KMS-11 (cell line): ENCODE results near the gene TTPAL.

Experiments
- H2AFZ ChIP-seq: fragments of 200-600 bp; sonication (generic); 2 replicates; pipeline ENCODE4 v1.6.1; 2016; ENCODE audit warnings: antibody characterized with exemption, mixed run types, low read depth
- H3K27ac ChIP-seq: fragments of 200-600 bp; sonication (generic); 2 replicates; pipeline ENCODE4 v1.6.1; 2016; ENCODE audit warnings: mild to moderate bottlenecking, mixed run types
- H3K27me3 ChIP-seq: fragments of 200-600 bp; sonication (generic); 2 replicates; pipeline ENCODE4 v1.6.1; 2017; ENCODE audit warnings: mild to moderate bottlenecking, low read depth, mixed run types, moderate library complexity; ENCODE audit not compliant: insufficient read depth
- H3K36me3 ChIP-seq: fragments of 200-600 bp; sonication (generic); 2 replicates; pipeline ENCODE4 v1.6.1; 2017; ENCODE audit warnings: mild to moderate bottlenecking, mixed run types; ENCODE audit not compliant: insufficient read depth
- H3K4me1 ChIP-seq: fragments of 200-600 bp; sonication (generic); 2 replicates; pipeline ENCODE4 v1.6.1; 2016; ENCODE audit warnings: mild to moderate bottlenecking, low read depth, mixed run types; ENCODE audit not compliant: poor library complexity, severe bottlenecking
- H3K4me2 ChIP-seq: fragments of 200-600 bp; sonication (generic); 2 replicates; pipeline ENCODE4 v1.7.0; 2016; ENCODE audit warnings: mild to moderate bottlenecking, mixed run types
- H3K4me3 ChIP-seq: fragments of 200-600 bp; sonication (generic); IDR thresholded peaks from 2 replicates; pipeline ENCODE4 v1.6.1; 2017; ENCODE audit warnings: low read depth, low read length, mixed read lengths; ENCODE audit not compliant: insufficient read depth
- H3K79me2 ChIP-seq: fragments of 200-600 bp; sonication (generic); 2 replicates; pipeline ENCODE4 v1.6.1; 2016; ENCODE audit warnings: low read depth, mixed run types; ENCODE audit not compliant: insufficient read depth
- H3K9ac ChIP-seq: fragments of 200-600 bp; sonication (generic); 2 replicates; pipeline ENCODE4 v1.6.1; 2016; ENCODE audit warnings: mild to moderate bottlenecking, mixed run types
- H4K20me1 ChIP-seq: fragments of 200-600 bp; sonication (generic); 2 replicates; pipeline ENCODE4 v1.6.1; 2016; ENCODE audit warnings: mild to moderate bottlenecking, mixed run types; ENCODE audit not compliant: insufficient read depth
- CTCF ChIP-seq: fragments of 200-600 bp; sonication (generic); conservative IDR thresholded peaks from 2 replicates; pipeline ENCODE4 v1.6.1; 2017; ENCODE audit warnings: low read depth, mild to moderate bottlenecking, antibody characterized with exemption, low read length, moderate library complexity, mixed read lengths

TTPAL gene

GRCh38 chr20:44497761-44498160 is 22.1 kb downstream of the TTPAL start:
- peaks cover 3% of the 10 kb centered on the region; the same call in 1 of the 2 replicates for H3K36me3 ChIP-seq
- H3K79me2 ChIP-seq: no peaks in the 10 kb centered on the region
- no peaks in the 10 kb centered on the region for H3K27me3 ChIP-seq
- no peaks in the 10 kb centered on the region for H4K20me1 ChIP-seq
- no peak overlapping the region for H3K4me2 ChIP-seq
- no peak overlapping the region for H2AFZ ChIP-seq
- no peak for TF ChIP-seq CTCF
- H3K27ac ChIP-seq: no peak overlapping the region
- no peak overlapping the region for H3K4me3 ChIP-seq
- H3K9ac ChIP-seq: no peak overlapping the region
- peaks cover 37% of the 10 kb centered on the region for H3K4me1 ChIP-seq

- H3K27me3 ChIP-seq: no peaks in the 10 kb centered on the region
- no peak for TF ChIP-seq CTCF
- peaks cover 3% of the 10 kb centered on the region; the same call in 1 of the 2 replicates for H3K36me3 ChIP-seq
- no peaks in the 10 kb centered on the region for H3K79me2 ChIP-seq
- peaks cover 12% of the 10 kb centered on the region for H3K4me1 ChIP-seq
- no peak overlapping the region for H3K4me3 ChIP-seq
- H3K9ac ChIP-seq: no peak overlapping the region
- no peak overlapping the region for H2AFZ ChIP-seq
- H4K20me1 ChIP-seq: no peaks in the 10 kb centered on the region
- no peak overlapping the region for H3K4me2 ChIP-seq
- no peak overlapping the region for H3K27ac ChIP-seq
Observed at GRCh38 chr20:44500221-44500620, 24.5 kb downstream of the TTPAL start.

GRCh38 chr20:44501448-44501847 is 25.8 kb downstream of the TTPAL start:
- no peak overlapping the region for H2AFZ ChIP-seq
- H3K79me2 ChIP-seq: no peaks in the 10 kb centered on the region
- H3K4me2 ChIP-seq: no peak overlapping the region
- H4K20me1 ChIP-seq: no peaks in the 10 kb centered on the region
- no peak overlapping the region for H3K27ac ChIP-seq
- H3K4me3 ChIP-seq: no peak overlapping the region
- no peaks in the 10 kb centered on the region; the same call in 1 of the 2 replicates for H3K36me3 ChIP-seq
- no peaks in the 10 kb centered on the region for H3K4me1 ChIP-seq
- H3K27me3 ChIP-seq: no peaks in the 10 kb centered on the region
- H3K9ac ChIP-seq: no peak overlapping the region
- no peak for TF ChIP-seq CTCF

GRCh38 chr20:44502968-44503367 is 27.3 kb downstream of the TTPAL start:
- H3K36me3 ChIP-seq: no peaks in the 10 kb centered on the region; the same call in 1 of the 2 replicates
- H2AFZ ChIP-seq: no peak overlapping the region
- TF ChIP-seq CTCF: no peak
- no peaks in the 10 kb centered on the region for H3K4me1 ChIP-seq
- no peak overlapping the region for H3K4me2 ChIP-seq
- H3K4me3 ChIP-seq: no peak overlapping the region
- H3K27me3 ChIP-seq: no peaks in the 10 kb centered on the region
- H3K79me2 ChIP-seq: no peaks in the 10 kb centered on the region
- no peaks in the 10 kb centered on the region for H4K20me1 ChIP-seq
- no peak overlapping the region for H3K9ac ChIP-seq
- no peak overlapping the region for H3K27ac ChIP-seq
